GM23338 (cell line): ENCODE measurements around the gene UGGT2. TPM values are rescaled to one million over a fixed set of nuclear protein-coding genes. Genes with fewer than 3 reads are reported as not detected.

Source experiments
- ATAC-seq: fragments of 200-7000 bp; cut with Tn5 transposase; 3 replicates; pipeline ENCODE4 v1.9.1; 2020
- DNase-seq: peaks from one replicate; pipeline ENCODE4 v3.0.0-alpha.2; 2015; ENCODE audit warnings: low spot score
- H2AFZ ChIP-seq: fragments of 200-600 bp; sonication (generic); 2 replicates; pipeline ENCODE4 v1.8.0; 2016; ENCODE audit warnings: antibody characterized with exemption, mild to moderate bottlenecking, moderate library complexity
- H3F3A ChIP-seq: fragments of 200-600 bp; sonication (generic); replicated peaks from 2 replicates; pipeline ENCODE4 v1.8.0; 2017; ENCODE audit warnings: antibody characterized with exemption, mixed run types, low read depth
- H3K27ac ChIP-seq: fragments of 200-600 bp; sonication (generic); 2 replicates; pipeline ENCODE4 v1.6.1; 2016; ENCODE audit warnings: low read depth
- H3K27me3 ChIP-seq: fragments of 200-600 bp; sonication (generic); 2 replicates; pipeline ENCODE4 v1.8.0; 2016; ENCODE audit warnings: mild to moderate bottlenecking, mixed run types, moderate library complexity; ENCODE audit not compliant: insufficient read depth
- H3K36me3 ChIP-seq: fragments of 200-600 bp; sonication (generic); 2 replicates; pipeline ENCODE4 v1.8.0; 2016; ENCODE audit warnings: mild to moderate bottlenecking; ENCODE audit not compliant: insufficient read depth
- H3K4me1 ChIP-seq: fragments of 200-600 bp; sonication (generic); 2 replicates; pipeline ENCODE4 v1.8.0; 2016; ENCODE audit warnings: mild to moderate bottlenecking, moderate library complexity; ENCODE audit not compliant: insufficient read depth
- H3K4me2 ChIP-seq: fragments of 200-600 bp; sonication (generic); 2 replicates; pipeline ENCODE4 v1.7.1; 2017; ENCODE audit warnings: mixed run types
- H3K4me3 ChIP-seq: fragments of 200-600 bp; sonication (generic); 2 replicates; pipeline ENCODE4 v1.6.1; 2016; ENCODE audit warnings: mixed run types
- H3K79me2 ChIP-seq: fragments of 200-600 bp; sonication (generic); replicated peaks from 2 replicates; pipeline ENCODE4 v1.8.0; 2017; ENCODE audit warnings: mild to moderate bottlenecking; ENCODE audit not compliant: insufficient read depth
- H3K9me2 ChIP-seq: fragments of 200-600 bp; sonication (generic); 2 replicates; pipeline ENCODE4 v1.8.0; 2017; ENCODE audit not compliant: insufficient read depth
- H4K20me1 ChIP-seq: fragments of 200-600 bp; sonication (generic); replicated peaks from 2 replicates; pipeline ENCODE4 v1.8.0; 2017; ENCODE audit warnings: mild to moderate bottlenecking; ENCODE audit not compliant: insufficient read depth
- H3K27ac Mint-ChIP-seq: 2 replicates; pipeline ENCODE4 v1.8.0; 2020; ENCODE audit warnings: inconsistent platforms, mild to moderate bottlenecking, moderate library complexity, mixed read lengths
- H3K27me3 Mint-ChIP-seq: 3 replicates; pipeline ENCODE4 v1.8.0; 2022; ENCODE audit warnings: low read depth, mild to moderate bottlenecking, moderate library complexity, mixed read lengths, inconsistent platforms; ENCODE audit not compliant: insufficient read depth, poor library complexity
- H3K36me3 Mint-ChIP-seq: 3 replicates; pipeline ENCODE4 v1.8.0; 2021; ENCODE audit warnings: low read depth, mild to moderate bottlenecking, inconsistent platforms, moderate library complexity, mixed read lengths
- H3K4me1 Mint-ChIP-seq: 3 replicates; pipeline ENCODE4 v1.8.0; 2020; ENCODE audit warnings: mild to moderate bottlenecking, inconsistent platforms, mixed read lengths
- H3K4me3 Mint-ChIP-seq: 3 replicates; pipeline ENCODE4 v1.8.0; 2021; ENCODE audit warnings: moderate library complexity, mild to moderate bottlenecking, inconsistent platforms, mixed read lengths
- H3K9me3 Mint-ChIP-seq: 3 replicates; pipeline ENCODE4 v1.8.0; 2020; ENCODE audit warnings: moderate library complexity, mild to moderate bottlenecking, inconsistent platforms, mixed read lengths
- CREB1 ChIP-seq: fragments of 250-450 bp; sonication (Bioruptor Pico); IDR thresholded peaks from 2 replicates; pipeline ENCODE4 v1.5.0; 2020; ENCODE audit warnings: low read depth, mild to moderate bottlenecking, moderate library complexity
- EZH2 ChIP-seq: fragments of 200-600 bp; sonication (generic); IDR thresholded peaks from one replicate; pipeline ENCODE4 v1.8.0; 2017; ENCODE audit warnings: antibody characterized with exemption, mild to moderate bottlenecking, low read depth; ENCODE audit not compliant: unreplicated experiment
- EZH2phosphoT487 ChIP-seq: fragments of 200-600 bp; sonication (generic); IDR thresholded peaks from one replicate; pipeline ENCODE4 v1.8.1; 2018; ENCODE audit warnings: antibody characterized with exemption; ENCODE audit not compliant: unreplicated experiment
- JUNB ChIP-seq: IDR thresholded peaks from one replicate; pipeline ENCODE4 v1.6.1; 2016; ENCODE audit warnings: antibody characterized with exemption; ENCODE audit not compliant: unreplicated experiment
- NANOG ChIP-seq: IDR thresholded peaks from 2 replicates; pipeline ENCODE4 v1.6.1; 2016; ENCODE audit warnings: antibody characterized with exemption, borderline replicate concordance
- ZNF114 ChIP-seq: fragments of 250-450 bp; sonication (Bioruptor Pico); IDR thresholded peaks from 2 replicates; pipeline ENCODE4 v1.5.0; 2020; ENCODE audit warnings: mild to moderate bottlenecking, moderate library complexity
- ZNF331 ChIP-seq: fragments of 250-450 bp; sonication (Bioruptor Pico); IDR thresholded peaks from 2 replicates; pipeline ENCODE4 v1.5.0; 2020; ENCODE audit warnings: low read depth, mild to moderate bottlenecking, moderate library complexity
- polyA plus RNA-seq: library from polyadenylated mRNA; unstranded; fragments of >200 nt; fragmentation: Nextera tagmentation; extraction: Ambion mirVana; gene quantifications from 2 replicates; pipeline ENCODE4 v1.2.1, GENCODE V29; 2016
- total RNA-seq: library from RNA; depleted of rRNA; stranded (reverse); fragments of >200 nt; shearing (Covaris generic); gene quantifications from 2 replicates; pipeline ENCODE4 v1.2.3, GENCODE V29; 2014
- TF ChIP-seq, protein P1 (sequence below): IDR thresholded peaks from 2 replicates; pipeline ENCODE4 v1.6.1; 2016; ENCODE audit warnings: antibody characterized with exemption
- TF ChIP-seq, protein P2 (sequence below), 2 experiments: fragments of 200-600 bp in 1 of 2; sonication (generic) in 1 of 2; conservative IDR thresholded peaks; 2 replicates each; pipeline versions ENCODE4 v1.5.1 to v1.6.1; 2016 to 2017; ENCODE audit warnings: antibody characterized with exemption in 2 of 2, low read depth in 2 of 2, mild to moderate bottlenecking in 2 of 2, moderate library complexity in 1 of 2
- TF ChIP-seq, protein P3 (sequence below): fragments of 250-450 bp; sonication (Bioruptor Pico); IDR thresholded peaks from 2 replicates; pipeline ENCODE4 v1.5.0; 2020; ENCODE audit warnings: mild to moderate bottlenecking, moderate library complexity
- TF ChIP-seq, protein P4 (sequence below): IDR thresholded peaks from one replicate; pipeline ENCODE4 v1.6.1; 2018; ENCODE audit warnings: antibody characterized with exemption; ENCODE audit not compliant: unreplicated experiment

The UGGT2 gene
- total and polyA plus RNA-seq, 2 experiments from 2014 or later = 44.0 to 60.5 TPM

GRCh38 chr13:96020155-96020575, 33.0 kb downstream of the UGGT2 start:
- TF ChIP-seq, protein P1, sequence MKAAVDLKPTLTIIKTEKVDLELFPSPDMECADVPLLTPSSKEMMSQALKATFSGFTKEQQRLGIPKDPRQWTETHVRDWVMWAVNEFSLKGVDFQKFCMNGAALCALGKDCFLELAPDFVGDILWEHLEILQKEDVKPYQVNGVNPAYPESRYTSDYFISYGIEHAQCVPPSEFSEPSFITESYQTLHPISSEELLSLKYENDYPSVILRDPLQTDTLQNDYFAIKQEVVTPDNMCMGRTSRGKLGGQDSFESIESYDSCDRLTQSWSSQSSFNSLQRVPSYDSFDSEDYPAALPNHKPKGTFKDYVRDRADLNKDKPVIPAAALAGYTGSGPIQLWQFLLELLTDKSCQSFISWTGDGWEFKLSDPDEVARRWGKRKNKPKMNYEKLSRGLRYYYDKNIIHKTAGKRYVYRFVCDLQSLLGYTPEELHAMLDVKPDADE = no peak
- TF ChIP-seq, protein P2, sequence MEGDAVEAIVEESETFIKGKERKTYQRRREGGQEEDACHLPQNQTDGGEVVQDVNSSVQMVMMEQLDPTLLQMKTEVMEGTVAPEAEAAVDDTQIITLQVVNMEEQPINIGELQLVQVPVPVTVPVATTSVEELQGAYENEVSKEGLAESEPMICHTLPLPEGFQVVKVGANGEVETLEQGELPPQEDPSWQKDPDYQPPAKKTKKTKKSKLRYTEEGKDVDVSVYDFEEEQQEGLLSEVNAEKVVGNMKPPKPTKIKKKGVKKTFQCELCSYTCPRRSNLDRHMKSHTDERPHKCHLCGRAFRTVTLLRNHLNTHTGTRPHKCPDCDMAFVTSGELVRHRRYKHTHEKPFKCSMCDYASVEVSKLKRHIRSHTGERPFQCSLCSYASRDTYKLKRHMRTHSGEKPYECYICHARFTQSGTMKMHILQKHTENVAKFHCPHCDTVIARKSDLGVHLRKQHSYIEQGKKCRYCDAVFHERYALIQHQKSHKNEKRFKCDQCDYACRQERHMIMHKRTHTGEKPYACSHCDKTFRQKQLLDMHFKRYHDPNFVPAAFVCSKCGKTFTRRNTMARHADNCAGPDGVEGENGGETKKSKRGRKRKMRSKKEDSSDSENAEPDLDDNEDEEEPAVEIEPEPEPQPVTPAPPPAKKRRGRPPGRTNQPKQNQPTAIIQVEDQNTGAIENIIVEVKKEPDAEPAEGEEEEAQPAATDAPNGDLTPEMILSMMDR (conservative IDR thresholded peaks at IDR 0.05; ENCODE audit: low read depth in 2 of 2) = peak; percentile 56 to 69
- TF ChIP-seq, protein P3, sequence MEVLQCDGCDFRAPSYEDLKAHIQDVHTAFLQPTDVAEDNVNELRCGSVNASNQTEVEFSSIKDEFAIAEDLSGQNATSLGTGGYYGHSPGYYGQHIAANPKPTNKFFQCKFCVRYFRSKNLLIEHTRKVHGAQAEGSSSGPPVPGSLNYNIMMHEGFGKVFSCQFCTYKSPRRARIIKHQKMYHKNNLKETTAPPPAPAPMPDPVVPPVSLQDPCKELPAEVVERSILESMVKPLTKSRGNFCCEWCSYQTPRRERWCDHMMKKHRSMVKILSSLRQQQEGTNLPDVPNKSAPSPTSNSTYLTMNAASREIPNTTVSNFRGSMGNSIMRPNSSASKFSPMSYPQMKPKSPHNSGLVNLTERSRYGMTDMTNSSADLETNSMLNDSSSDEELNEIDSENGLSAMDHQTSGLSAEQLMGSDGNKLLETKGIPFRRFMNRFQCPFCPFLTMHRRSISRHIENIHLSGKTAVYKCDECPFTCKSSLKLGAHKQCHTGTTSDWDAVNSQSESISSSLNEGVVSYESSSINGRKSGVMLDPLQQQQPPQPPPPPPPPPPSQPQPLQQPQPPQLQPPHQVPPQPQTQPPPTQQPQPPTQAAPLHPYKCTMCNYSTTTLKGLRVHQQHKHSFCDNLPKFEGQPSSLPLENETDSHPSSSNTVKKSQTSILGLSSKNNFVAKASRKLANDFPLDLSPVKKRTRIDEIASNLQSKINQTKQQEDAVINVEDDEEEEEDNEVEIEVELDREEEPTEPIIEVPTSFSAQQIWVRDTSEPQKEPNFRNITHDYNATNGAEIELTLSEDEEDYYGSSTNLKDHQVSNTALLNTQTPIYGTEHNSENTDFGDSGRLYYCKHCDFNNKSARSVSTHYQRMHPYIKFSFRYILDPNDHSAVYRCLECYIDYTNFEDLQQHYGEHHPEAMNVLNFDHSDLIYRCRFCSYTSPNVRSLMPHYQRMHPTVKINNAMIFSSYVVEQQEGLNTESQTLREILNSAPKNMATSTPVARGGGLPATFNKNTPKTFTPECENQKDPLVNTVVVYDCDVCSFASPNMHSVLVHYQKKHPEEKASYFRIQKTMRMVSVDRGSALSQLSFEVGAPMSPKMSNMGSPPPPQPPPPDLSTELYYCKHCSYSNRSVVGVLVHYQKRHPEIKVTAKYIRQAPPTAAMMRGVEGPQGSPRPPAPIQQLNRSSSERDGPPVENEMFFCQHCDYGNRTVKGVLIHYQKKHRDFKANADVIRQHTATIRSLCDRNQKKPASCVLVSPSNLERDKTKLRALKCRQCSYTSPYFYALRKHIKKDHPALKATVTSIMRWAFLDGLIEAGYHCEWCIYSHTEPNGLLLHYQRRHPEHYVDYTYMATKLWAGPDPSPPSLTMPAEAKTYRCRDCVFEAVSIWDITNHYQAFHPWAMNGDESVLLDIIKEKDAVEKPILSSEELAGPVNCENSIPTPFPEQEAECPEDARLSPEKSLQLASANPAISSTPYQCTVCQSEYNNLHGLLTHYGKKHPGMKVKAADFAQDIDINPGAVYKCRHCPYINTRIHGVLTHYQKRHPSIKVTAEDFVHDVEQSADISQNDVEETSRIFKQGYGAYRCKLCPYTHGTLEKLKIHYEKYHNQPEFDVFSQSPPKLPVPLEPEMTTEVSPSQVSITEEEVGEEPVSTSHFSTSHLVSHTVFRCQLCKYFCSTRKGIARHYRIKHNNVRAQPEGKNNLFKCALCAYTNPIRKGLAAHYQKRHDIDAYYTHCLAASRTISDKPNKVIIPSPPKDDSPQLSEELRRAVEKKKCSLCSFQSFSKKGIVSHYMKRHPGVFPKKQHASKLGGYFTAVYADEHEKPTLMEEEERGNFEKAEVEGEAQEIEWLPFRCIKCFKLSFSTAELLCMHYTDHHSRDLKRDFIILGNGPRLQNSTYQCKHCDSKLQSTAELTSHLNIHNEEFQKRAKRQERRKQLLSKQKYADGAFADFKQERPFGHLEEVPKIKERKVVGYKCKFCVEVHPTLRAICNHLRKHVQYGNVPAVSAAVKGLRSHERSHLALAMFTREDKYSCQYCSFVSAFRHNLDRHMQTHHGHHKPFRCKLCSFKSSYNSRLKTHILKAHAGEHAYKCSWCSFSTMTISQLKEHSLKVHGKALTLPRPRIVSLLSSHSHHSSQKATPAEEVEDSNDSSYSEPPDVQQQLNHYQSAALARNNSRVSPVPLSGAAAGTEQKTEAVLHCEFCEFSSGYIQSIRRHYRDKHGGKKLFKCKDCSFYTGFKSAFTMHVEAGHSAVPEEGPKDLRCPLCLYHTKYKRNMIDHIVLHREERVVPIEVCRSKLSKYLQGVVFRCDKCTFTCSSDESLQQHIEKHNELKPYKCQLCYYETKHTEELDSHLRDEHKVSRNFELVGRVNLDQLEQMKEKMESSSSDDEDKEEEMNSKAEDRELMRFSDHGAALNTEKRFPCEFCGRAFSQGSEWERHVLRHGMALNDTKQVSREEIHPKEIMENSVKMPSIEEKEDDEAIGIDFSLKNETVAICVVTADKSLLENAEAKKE (CRISPR knock-in tag) = 0 out of 2 replicates have a peak, but pooled peaks have one; percentile 14
- no peak for TF ChIP-seq ZNF331 (CRISPR knock-in tag)
- TF ChIP-seq ZNF114 (CRISPR knock-in tag) = no peak
- TF ChIP-seq CREB1 (CRISPR knock-in tag) = no peak
- TF ChIP-seq JUNB = no peak
- TF ChIP-seq EZH2 = no peak
- TF ChIP-seq, protein P4, sequence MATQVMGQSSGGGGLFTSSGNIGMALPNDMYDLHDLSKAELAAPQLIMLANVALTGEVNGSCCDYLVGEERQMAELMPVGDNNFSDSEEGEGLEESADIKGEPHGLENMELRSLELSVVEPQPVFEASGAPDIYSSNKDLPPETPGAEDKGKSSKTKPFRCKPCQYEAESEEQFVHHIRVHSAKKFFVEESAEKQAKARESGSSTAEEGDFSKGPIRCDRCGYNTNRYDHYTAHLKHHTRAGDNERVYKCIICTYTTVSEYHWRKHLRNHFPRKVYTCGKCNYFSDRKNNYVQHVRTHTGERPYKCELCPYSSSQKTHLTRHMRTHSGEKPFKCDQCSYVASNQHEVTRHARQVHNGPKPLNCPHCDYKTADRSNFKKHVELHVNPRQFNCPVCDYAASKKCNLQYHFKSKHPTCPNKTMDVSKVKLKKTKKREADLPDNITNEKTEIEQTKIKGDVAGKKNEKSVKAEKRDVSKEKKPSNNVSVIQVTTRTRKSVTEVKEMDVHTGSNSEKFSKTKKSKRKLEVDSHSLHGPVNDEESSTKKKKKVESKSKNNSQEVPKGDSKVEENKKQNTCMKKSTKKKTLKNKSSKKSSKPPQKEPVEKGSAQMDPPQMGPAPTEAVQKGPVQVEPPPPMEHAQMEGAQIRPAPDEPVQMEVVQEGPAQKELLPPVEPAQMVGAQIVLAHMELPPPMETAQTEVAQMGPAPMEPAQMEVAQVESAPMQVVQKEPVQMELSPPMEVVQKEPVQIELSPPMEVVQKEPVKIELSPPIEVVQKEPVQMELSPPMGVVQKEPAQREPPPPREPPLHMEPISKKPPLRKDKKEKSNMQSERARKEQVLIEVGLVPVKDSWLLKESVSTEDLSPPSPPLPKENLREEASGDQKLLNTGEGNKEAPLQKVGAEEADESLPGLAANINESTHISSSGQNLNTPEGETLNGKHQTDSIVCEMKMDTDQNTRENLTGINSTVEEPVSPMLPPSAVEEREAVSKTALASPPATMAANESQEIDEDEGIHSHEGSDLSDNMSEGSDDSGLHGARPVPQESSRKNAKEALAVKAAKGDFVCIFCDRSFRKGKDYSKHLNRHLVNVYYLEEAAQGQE = no peak
- no peak for TF ChIP-seq EZH2phosphoT487
- no peak for TF ChIP-seq NANOG
- no peaks in the 10 kb centered on the region for H3K9me2 ChIP-seq

More at GRCh38 chr13:96020155-96020575, 33.0 kb downstream of the UGGT2 start:
- Mint-ChIP-seq H3K36me3 (peaks cover 38% of the 10 kb centered on the region), H3K4me1 (peaks cover 3% of the 10 kb centered on the region; the same call in 2 of the 3 replicates), H3K4me3 (no peak overlapping the region), H3K27ac (no peak overlapping the region), H3K27me3 (peaks cover 2% of the 10 kb centered on the region), H3K9me3 (peaks cover 19% of the 10 kb centered on the region)
- Histone ChIP-seq H4K20me1 (no peaks in the 10 kb centered on the region; the same call in 1 of the 2 replicates), H3F3A (no peaks in the 10 kb centered on the region), H2AFZ (no peak overlapping the region), H3K79me2 (no peaks in the 10 kb centered on the region), H3K36me3 (peaks cover 11% of the 10 kb centered on the region; the same call in 1 of the 2 replicates), H3K27me3 (no peaks in the 10 kb centered on the region), H3K4me3 (no peak overlapping the region), H3K4me1 (no peaks in the 10 kb centered on the region; the same call in 1 of the 2 replicates), H3K4me2 (no peak overlapping the region), H3K27ac (no peak overlapping the region)
- peak; percentile 91 for ATAC-seq
- peak; percentile 74 for DNase-seq
